ENCODE measurements around the gene C6orf47.

C6orf47 gene

DNA sequence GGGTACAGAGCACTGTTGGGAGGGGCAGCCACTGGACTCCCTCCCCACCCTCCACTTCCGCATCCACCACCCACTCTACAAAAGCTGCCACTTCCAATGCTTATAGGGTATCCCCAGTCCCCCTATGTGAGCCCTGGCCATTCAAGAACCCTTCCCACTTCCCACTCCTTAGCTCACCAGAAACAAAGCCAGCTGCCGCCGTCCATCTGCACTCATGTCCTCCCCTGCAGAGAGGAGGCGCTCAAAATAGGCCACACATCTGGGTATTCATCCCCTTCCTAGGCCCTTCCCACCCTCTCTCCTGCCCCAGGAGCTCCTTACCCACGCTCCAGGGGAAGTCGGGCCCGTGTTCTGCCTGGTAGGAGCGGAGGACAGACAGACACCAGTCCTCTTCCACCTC lies 26.7 kb upstream of the C6orf47 start:
- DNase-seq, result no peak

DNA sequence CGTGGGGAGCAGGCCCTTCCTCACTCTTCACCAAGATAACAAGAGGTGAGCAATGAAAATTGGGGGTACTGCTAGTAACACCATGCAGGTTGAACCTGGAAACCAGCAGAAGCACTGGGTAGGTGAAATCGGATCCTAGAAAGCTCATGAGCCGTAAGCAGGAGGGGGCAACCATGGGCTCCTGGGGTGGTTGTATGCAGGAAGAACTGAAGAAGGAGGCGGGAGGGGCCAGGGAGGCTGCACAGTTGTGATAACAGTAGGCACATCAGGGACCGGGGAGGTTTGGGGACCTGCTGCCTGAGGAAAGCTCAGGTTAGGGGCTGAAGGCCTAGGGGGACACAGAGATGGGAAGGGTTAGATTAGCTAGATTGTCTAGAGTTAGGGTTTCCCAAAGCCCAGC lies 25.9 kb upstream of the C6orf47 start:
- no peak for DNase-seq

DNA sequence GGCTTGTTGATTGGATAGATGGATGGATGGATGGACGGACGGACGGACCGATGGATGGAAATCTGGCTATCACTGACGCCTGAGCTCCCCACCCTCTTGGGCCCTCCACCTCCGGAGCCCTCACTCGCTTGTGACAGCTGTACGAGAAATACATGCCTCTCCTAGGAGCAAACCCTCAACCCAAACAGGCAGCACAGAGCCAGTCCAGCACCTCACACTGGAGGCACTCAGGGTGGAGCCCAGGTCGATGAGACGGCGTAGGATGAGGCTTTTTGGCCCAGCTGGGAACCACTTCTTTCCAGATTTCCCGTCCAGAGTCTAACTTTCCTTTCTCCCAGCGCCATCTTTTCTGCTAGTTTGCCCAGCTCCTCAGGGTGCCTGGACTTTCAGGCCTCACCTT lies 23.0 kb upstream of the C6orf47 start:
- no peak for DNase-seq

DNA sequence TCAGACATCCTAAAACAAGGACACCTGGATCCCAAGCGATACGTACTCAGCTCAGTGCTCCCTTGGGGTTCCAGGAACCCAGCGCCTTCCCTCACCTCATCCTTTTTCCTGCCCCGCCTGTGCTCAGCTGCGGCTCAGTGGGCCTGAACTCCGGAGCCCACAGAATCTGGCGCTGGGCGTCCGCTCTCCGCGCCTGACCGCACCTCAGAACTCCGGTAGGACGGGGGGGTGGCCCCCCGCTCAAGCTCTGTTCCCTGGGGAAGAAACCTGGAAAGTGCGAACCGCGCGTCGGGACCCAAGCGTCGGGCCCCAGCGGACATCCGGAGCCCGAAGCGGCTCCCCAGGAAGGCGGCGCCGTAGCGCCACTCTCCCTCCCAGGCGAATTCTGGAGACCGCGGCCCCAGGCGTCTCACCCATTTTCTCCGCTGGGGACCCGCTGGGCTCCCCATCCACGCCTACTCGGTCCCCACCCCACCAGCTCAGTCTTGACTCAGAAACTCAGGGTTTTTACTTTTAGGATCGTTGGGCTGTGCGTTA lies 20.6 kb upstream of the C6orf47 start:
- DNase-seq, result no peak

DNA sequence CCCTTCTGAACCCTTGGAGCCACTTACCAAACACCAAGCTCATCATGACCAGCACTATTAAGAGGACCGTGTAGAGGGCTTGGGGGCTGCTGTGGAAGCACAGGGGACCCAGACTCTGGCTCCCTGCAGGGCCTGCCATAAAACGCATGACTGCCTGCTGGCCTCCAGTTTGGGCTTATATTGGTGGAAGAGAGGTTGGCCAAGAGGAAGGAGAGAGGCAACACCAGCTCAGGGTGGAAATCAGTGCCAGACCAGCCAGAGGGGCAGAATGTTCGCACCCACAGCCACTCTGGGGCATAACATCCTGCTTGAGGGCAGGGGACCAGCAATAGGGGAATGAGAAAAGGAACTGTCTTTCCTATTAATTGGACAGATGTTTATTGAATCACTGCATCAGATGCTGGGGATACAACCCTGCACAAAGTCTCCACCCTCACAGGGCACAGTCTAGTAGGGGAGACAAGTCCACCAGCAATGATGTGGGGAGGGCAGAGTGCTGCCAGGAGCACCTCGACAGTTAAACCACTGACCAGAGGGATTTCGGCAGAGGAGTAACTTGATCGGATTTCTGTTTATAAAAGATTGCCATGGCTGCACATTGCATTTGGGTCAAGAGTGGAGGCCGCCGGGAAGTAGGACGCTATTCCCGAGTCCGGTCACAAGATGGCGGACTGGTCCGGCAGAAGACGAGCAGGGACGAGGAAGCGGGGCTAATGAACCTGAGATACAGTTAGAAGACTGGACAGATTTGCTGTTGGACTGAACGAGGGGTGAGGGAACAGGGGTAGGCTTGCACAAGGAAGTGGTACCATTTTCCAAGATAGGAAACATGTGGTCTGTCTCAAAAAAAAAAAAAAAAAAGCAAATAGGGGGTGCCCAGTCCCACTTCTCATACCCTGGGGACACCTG lies 19.9 kb upstream of the C6orf47 start, which contains the start of gene LY6G5C:
LY6G5C (minus strand) TSS at position 842 of the 909 bp plus-strand sequence; CDS start at position 148, 694 bp downstream.
- DNase-seq, result peak; percentile 87

DNA sequence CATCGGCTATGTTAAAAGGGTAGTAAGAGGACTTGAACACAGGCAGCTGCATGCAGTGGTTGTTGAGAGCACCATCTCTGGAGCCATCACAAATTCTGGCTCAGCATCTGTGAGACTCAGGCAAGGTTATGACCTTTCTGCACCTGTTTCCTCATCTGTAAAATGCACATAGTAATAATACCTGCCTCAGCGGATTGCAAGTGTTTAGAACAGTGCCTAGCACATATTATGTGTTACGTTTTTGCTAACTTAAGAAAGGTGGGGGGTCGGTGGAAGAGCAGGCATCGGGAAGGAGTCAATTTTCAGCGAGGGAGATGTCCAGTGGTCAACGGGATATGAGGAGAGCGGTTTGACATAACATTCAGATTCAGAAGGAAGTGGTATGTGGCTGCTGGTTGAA lies 17.4 kb upstream of the C6orf47 start:
- no peak for DNase-seq

DNA sequence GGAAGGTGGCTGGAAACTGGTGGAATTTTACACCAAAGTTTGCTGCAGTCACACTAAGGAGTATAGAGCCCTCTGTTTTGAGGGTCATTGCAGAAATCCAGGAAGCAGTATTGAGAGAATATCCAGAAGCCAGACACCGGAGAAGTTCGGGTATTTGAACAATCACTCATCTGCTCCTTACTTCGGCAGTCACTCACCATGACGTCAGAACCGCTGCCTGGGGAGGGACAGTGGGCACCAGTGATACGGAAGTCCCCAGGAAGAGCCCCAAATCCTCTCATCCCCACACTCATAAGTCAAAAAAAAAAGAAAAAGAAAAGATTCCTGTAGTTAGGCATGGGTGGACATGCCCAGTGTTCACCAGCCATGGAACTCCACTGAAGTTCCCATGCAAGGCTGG lies 16.3 kb upstream of the C6orf47 start:
- no peak for DNase-seq

DNA sequence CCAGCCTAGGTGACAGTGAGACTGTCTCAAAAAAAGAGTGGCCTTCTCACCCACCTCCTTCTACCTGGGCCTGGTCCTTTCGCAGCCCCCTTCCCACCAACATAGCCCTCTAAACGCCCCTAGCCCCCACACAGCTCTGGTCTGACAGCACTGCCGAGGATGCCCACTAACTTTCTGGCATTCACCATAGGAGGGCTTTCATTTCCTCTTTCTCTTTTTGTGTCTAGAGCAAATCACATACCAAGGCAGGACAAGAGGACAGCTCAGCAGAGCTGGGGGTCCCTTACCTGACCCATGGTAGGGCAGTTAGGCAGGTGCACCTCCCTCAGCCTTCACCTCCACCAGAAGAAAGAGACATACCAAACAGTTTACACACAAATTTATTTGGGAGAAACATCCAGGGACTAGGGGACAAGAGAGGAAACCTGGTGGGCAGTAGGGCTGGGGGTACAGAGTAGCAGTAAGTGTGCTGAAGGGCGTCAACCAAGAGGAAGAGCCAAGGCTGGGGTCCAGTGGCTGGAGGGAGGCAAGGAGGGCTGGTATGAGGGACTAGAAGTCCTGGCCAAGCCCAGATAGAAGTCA lies 15.8 kb upstream of the C6orf47 start:
- no peak for DNase-seq

DNA sequence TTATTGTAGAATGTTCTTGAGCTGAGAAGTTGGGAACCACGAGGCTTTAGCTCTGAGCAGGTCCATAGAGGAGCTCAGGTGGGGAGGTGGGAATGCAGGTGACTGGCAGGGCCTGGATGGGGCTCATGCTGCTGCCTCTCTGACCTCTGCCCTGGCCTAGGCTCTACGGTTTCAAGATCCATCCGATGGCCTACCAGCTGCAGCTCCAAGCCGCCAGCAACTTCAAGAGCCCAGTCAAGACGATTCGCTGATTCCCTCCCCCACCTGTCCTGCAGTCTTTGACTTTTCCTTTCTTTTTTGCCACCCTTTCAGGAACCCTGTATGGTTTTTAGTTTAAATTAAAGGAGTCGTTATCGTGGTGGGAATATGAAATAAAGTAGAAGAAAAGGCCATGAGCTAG lies 9.1 kb upstream of the C6orf47 start, which contains the start of gene LY6G5B:
LY6G5B (plus strand) TSS at position 301 of the 400 bp plus-strand sequence. CDS start 975 bp downstream, outside the sequence.
- DNase-seq, result no peak

DNA sequence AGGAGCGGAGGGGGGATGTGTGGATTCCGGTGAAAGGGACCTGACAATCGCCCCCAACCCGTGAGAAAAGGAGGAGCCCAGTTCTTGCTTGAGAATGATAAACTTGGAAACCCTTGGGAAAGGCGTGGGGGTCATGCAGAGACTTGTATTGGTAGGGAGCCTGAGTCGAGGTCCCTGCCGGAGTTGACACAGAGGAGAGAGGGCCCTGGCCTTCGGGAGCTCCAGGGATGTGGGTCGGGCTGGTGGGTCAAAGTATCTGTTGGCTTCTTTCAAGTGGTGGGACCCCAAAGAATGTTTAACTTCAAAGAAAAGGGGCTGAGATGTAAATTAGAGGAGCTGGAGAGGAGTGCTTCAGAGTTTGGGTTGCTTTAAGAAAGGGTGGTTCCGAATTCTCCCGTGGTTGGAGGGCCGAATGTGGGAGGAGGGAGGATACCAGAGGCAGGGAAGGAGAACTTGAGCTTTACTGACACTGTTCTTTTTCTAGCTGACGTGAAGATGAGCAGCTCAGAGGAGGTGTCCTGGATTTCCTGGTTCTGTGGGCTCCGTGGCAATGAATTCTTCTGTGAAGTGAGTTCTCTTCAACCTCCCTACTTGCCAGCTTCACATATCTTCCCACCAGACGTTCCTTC lies 5.9 kb upstream of the C6orf47 start:
- DNase-seq, result no peak

DNA sequence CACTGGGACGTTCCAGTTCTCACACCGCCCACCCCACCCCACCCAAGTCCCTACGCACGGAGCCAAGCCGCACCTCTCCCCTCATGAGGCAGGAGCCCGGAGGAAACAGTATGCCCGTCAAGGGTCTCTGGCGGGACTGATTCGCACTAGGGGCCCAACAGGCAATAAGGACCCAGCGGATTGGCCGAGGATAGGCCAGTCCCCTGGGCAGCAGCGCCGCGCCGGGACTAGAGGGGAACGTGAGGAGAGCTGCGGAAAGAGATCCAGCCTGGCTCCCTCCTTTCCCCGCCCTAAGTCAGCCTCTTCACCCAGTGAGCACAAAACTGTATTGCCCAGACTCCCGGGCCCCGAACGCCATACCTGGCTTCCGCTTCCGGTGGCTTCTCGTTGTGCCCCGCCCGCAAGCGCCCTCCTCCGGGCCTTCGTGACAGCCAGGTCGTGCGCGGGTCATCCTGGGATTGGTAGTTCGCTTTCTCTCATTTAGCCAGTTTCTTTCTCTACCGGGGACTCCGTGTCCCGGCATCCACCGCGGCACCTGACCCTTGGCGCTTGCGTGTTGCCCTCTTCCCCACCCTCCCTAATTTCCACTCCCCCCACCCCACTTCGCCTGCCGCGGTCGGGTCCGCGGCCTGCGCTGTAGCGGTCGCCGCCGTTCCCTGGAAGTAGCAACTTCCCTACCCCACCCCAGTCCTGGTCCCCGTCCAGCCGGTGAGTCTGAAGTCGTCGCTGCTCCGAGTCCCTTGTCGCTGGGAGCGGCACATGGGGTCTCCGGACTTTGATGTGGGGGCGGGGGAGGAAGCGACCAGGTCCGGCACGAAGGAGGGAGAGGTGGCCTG lies 5.1 kb upstream of the C6orf47 start, which contains the start of gene CSNK2B:
CSNK2B (plus strand) TSS at position 580 of the 836 bp plus-strand sequence. CDS start 752 bp downstream, outside the sequence.
- peak; percentile 99 for DNase-seq

DNA sequence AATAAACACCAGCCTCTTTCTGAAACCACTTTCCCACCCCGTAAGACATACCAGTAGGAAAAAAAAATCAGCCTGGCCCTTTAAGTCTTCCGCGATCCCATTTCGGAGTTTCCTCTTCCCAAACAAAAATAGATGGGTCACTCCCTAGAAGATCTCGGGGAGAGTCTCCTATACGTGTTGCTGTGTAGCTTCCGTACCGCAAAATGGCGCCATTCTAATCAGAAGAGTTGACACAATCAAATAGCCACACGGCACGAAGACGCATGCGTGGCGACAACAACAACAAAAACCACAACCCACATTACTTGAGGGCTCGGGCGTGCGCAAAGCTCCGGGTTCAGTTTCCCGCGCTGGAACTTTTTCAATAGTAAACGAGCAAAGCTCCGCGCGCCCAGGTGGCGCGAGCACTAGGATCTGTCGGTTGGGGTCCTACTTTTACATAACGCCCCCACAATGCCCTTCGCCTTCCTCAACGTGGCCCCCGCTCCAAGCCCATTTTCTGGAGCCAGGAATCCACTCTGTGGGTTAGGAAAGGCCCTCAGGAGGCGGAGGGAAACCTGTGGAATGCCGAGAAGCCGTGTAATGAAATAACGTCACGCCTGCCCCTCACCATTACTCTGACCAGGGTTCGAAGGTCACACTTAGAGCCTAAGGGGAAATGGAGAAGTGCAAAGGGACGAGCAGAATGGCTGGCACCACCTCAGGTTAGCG lies 4.4 kb upstream of the C6orf47 start, which contains the start of gene GPANK1:
GPANK1 (minus strand) TSS at position 208 of the 711 bp plus-strand sequence. CDS start 519 bp downstream, outside the sequence.
- DNase-seq, result peak; percentile 94

DNA sequence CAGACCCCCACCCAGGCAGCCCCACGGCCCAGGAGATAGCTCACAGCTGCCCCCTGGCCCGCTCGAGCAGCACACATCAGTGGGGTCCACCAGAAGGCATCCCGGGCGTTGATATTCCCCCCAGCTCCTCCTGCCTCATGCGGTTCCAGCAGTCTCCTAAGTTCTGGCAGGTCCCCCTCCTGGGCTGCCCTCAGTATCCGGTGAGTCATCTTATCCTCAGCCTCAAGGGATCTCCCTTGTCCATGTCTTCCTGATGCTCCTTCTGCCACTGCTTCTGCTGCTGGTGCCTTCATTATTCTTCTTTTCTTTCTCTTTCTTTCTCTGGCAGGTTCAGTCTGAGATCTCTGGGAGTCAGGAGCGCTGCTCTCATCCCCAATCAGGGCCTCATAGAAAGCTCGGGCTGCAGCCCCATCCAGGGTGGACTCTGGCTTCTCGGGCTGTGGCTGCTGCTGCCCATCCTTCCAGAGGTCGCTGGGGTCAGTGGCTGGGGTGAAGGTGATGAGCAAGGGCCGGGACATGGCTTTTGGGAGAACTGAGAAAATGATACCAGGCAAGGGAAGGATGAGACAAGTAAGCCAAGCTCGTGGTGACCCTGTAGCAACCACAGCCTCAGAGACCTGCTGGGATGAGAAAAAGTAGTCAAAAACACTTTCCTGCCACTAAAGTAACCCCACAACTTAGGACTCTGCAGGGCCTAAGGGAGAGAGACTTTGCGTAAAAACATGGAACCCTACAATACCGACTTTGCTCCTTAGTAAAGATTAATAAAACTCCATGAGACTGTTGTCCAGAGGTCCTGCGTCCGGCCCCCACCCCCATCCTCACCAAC lies 3.6 kb upstream of the C6orf47 start:
- no peak for DNase-seq

DNA sequence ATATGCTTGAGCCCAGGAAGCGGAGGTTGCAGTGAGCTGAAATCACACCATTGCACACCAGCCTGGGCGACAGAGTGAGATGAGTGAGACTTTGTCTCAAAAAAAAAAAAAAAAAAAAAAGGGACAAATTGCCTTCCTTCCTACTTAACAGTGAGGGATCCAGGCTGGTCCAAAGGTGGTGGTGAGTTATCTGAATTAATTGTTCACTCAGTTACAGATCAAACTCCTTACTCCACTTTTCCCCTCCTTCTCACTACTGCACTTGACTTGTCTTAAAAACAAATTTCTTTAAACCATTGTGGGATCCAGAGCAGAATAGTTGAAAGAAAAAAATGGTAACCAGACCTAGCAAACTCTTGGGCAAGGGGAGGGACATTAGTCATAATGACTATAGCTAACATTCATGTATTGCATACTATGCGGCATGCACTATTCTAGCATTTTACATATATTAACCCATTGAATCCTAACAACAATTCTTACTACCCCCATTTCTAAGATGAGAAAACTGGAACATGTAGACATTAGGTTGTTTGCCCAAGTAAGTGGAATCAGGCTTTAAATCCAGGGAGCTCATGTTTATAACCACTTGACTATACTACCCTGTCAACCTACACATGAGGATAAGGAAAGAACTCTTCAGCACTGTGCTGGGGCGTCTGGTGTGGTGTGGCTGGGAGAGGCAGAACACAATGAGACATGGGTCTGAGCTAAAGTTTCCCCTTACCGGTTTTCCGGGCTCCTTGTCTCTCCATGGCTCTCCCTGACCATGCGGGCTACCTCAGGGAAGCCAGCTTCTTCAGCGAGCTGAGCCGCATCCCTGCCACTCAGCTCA lies 2.8 kb upstream of the C6orf47 start:
- no peak for DNase-seq

DNA sequence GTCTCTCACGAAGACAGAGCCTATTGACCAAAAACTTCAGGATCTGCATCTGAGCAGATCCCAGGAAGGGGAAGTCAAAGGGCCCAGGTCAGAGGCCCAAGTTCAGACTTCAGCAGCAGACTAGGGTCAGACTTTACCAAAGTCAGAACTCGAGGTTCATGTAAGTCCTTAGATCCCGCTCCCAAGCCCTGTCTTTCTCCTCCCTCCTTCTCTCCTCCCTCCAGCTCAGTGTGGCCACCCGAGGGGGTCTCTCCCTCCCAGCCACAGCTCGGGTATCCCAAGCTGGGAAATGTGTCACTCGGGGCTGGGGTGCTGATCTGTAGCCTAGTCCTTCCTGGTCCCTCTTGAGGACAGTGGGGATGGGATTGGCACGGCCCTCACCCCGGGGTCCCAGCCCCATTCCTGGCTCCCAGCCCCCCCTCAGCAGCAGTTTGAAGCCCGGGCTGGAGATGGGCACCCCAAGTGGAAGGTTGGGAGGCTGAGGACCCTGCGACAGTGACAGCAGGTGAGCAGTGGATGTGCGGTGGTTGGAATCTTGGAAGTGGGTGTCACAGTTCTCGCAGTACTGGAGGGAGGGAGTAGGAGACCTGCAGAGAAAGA lies 1.6 kb upstream of the C6orf47 start:
- no peak for DNase-seq

DNA sequence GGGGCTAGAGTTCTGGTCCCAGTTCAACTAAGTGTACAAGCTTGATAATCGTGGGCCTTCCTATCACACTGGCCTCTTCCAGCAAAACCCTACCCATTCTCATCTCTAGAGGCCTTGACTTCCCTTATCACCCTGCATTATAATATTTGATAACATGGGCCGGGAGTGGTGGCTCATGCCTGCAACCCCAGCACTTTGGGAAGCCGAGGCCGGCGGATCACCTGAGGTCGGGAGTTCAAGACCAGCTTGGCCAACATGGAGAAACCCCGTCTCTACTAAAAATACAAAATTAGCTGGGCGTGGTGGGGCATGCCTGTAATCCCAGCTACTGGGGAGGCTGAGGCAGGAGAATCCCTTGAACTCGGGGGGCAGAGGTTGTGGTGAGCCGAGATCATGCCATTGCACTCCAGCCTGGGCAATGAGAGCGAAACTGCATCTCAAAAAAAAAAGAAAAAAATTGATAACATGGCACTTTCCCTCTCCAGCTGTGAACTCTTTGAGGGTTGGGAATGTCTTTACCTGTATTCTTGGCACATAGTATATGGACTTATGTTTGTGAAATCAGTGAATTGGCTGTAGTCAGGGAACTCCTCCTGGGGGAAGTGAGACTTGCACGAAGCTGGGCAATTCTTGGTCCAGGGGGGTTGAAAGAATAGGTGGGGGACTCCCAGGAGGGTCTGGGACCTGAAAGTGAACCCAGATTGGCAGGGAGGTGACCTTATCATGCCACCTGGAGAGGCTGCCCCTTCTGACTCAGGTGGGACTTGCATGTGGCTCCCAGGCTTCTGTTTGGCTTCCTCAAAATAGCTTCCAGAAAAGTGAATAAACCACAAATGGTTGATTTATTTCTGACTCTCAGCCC lies 915 bp upstream of the C6orf47 start:
- no peak for DNase-seq

DNA sequence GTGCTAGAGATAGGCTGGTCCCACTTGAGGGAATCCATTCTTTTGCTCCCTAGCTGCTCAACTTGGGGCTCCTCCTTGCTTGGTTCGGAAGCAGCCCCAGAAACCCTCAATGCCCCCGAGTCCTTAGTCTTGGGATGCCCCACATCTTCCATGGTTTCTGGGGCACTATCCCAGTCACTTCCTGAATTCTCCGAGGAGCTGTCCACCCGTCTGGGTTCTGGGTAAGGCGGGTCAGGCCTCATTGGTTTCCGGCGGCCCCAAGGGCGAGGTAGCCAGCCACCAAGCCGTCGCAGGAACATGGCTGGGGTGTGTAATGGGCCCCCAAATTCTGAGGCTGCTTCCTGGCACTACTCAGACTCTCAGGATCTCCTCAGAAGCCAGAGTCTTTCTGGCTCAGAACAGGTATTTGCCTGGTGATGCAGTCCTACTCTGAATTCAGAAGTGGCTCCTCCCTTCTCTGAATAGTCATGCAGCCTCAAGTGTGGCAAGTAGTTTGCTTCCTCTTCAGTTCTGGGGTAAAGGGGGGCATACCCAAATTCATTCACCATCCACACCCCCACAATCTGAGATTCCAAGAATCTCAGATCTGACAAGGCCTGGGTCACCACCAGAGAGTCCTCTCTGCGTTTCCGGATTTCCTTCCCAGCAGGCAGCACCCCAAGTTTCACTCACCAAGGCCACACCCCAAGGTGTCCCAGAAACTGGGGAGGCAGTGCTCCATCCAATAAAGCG lies 763 bp downstream of the C6orf47 start:
- no peak for DNase-seq

Data from NCI-H2029 (cell line).